GM21528 (cell line): ENCODE data around the gene DNAH9.

Source experiments
- ATAC-seq: cut with Tn5 transposase; IDR thresholded peaks from one replicate; pipeline ENCODE4 v1.9.1; 2021; ENCODE audit warnings: mild to moderate bottlenecking, moderate library complexity; ENCODE audit not compliant: unreplicated experiment, low FRiP score

DNAH9 gene

GRCh38 chr17:11738151-11738550 lies 139.9 kb downstream of the DNAH9 start:
- no peak for ATAC-seq

GRCh38 chr17:11739351-11739750 lies 141.1 kb downstream of the DNAH9 start:
- no peak for ATAC-seq

DNA sequence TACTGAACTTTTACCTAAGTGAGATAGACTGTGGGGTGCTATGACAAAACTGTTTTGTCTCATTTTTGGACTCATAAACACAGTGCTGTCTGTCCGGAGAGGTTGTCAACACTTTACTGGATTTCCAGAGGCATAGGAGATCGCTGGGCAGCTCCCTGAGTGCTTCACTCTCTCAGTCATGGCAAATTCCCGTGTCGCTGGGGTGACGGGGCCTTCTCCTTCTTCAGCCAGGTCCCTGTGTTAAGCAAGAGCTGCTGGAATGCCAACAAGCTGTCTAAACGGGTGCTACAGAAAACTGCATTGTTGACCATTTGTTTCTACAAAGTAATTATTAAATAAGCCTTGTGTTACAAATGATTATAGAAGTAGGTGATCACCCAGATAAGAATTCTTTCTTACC lies 141.6 kb downstream of the DNAH9 start:
- no peak for ATAC-seq

DNA sequence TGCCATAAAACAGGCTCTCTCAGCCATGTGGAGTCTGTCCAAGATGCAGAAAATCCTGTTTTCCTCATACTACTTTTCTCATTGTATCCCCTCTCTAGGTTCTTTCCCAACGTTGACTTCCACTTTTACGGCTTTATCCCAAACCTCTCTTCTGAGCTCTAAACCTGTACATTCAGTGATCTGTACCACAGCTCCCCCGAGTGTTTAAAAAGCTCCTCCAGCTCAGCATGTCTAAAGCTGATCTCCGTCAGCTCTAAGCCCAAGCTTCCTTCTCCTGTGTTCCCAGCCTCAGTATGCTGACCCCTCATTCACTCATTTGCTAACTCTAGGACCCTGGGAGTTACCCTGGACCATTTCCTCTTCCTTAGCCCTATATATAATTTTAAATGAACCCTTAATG lies 144.6 kb downstream of the DNAH9 start:
- no peak for ATAC-seq

DNA sequence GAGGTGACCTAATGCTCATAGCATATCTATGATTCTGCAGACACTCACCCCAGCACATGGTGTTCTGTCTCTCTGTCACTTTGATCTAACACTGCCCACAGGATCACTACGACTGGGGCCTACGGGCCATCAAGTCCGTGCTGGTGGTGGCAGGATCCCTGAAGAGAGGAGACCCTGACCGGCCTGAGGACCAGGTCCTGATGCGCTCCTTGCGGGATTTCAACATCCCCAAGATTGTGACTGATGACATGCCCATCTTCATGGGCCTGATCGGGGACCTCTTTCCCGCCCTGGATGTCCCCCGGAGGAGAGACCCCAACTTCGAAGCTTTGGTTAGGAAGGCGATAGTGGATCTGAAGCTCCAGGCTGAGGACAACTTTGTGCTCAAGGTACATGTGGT lies 146.4 kb downstream of the DNAH9 start:
- no peak for ATAC-seq

- no peak for ATAC-seq
Measured at GRCh38 chr17:11747441-11747840, 149.2 kb downstream of the DNAH9 start.

- ATAC-seq, result no peak
Measured at GRCh38 chr17:11757815-11758214, 159.5 kb downstream of the DNAH9 start.

GRCh38 chr17:11768106-11768505 lies 169.8 kb downstream of the DNAH9 start:
- no peak for ATAC-seq

GRCh38 chr17:11768981-11769380 lies 170.7 kb downstream of the DNAH9 start:
- ATAC-seq, result no peak

DNA sequence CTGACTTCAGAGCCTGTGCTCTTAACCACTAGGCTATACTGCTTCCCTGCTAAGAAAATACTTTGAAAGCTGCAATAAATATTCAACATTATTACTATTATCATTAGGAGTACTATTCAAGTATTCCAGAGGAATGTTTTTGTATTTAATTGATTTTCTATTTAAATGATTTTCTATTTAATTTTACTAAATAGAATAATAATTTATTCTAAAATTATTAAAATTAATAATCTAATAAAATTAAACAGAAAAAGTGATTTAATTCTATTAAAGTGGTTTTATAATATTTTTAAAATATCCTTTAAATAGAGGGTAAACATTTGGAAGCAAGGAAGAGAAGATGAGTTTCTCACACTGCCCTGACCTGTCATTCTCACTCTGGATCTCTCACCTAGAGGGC lies 173.8 kb downstream of the DNAH9 start:
- no peak for ATAC-seq

DNA sequence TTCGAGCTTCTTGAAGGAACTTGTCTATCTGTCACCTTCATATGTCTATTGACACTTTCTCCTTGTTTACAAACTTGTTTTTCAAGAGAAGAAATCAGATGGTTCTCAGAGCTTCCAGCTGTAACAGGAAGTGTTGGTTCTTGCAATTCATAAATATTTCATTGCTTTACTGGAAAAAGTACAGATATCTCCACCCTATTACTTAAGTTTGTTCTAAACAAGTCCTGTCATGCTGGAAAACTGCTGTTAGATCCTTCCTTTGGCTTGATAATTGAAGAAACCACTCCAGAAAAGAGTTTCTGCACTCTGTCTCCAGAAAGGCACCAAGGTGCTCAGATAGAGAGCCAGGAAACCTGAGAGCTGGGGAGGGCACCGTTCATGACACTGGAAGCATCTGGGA lies 181.6 kb downstream of the DNAH9 start:
- no peak for ATAC-seq

DNA sequence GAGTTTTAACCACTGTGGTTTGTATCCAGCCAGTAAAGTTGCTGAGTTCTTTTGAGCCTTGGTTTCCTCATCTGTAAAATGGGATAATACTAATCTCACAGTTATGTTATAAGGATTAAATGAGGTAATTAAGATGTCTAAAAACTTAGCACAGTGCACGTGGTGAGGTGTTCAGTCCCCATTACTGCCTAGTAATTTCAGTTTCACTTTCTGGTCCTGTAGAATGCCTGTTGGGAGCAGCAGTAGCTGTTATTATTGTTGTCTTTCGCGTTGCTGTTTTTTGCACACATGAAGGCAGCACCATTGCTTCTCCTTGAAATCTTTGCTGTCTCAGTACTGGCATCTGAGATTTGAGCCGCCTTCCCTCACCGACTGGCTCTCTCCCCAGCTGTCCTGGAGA lies 182.4 kb downstream of the DNAH9 start:
- no peak for ATAC-seq

GRCh38 chr17:11786711-11787438 lies 188.6 kb downstream of the DNAH9 start:
- ATAC-seq, result no peak

DNA sequence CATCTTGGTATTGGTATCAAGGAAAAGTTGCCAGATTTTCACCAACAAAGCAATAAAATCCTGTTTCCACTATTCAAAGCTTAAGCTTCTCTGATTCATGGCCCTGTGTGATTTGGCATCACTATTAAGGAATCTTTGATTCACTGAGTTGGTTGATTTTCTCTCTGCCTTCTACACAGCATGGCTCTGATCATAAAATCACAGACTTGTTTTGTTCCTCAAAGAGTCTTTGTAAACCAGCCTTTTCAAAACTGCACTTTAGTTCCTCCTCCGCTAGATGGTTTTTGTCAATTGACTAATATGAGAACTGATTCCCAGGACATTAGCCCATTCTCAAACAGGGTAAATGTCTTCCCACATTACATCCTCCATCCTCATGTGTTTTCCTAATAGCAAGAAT lies 197.6 kb downstream of the DNAH9 start:
- ATAC-seq, result no peak

DNA sequence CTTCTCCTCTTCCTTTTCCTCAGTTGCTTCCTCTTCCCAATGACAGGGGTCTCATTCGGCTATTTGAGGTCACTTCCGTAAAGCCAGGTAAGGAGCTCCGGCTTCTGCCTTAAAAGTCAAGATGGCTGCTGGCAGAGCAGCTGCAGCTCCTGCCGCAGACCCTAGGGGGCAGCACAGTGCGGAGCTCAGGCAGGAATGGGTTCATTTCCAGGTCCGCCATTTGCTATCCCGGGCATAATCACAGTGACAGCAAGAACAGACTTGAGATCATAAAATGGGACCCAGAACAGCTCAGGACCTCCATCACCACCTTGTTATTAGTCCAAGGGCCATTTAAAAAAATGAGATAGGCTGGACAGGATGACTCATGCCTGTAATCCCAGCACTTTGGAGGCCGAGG lies 199.5 kb downstream of the DNAH9 start:
- no peak for ATAC-seq

DNA sequence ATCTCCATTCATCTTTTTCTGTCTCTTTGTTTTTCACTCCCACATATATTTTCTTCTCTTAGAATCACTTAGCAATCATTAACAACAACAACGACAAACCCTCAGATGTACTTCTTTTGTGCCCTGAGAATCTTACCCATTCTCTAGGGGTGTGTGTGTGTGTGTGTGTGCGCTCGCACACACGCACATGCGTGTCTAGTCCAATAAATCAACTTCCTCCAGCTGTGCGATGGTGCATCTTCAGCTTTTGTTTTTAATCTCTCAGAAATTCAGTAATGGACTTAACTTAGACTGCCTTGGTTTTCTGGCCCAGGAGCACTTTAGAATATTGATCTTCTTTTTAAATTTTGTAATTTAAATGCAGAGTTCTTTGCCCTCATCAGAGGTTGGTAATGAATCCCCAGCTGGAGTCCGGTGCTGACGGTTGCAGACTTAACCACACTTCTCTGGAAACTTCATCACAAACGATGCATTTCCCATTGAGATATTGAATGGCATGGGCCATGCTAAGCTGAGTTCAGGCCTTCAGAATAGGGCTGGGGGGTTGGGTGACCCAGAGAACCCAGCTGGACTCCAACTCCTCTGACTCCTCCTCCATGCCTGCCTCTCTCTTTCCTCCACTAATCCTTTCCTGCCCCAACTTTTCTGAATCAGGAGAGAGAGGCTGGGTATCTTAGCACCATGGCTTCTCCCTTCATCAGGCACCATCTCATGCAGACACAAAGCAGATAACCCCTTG lies 205.1 kb downstream of the DNAH9 start:
- ATAC-seq, result no peak

GRCh38 chr17:11805138-11805537 lies 206.9 kb downstream of the DNAH9 start:
- no peak for ATAC-seq

- ATAC-seq, result no peak
Measured at GRCh38 chr17:11805952-11806351, 207.7 kb downstream of the DNAH9 start.

DNA sequence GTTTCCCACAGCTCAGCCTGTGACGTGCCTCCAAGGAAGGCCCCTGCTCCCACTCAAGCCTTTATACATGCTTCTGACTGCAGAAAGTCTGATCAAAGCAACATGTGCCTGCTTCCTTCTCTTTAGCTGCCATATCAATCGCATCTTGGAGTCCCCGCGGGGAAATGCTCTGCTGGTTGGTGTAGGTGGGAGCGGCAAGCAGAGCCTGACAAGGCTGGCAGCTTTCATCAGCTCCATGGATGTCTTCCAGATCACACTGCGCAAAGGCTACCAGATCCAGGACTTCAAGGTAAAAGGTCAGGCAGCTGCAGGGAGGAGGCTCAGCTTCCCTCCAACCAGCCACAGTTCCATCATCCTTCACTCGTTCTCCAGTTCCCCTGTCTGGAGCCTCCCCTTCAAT lies 209.3 kb downstream of the DNAH9 start:
- no peak for ATAC-seq

GRCh38 chr17:11813278-11813677 lies 215.0 kb downstream of the DNAH9 start:
- ATAC-seq, result no peak

DNA sequence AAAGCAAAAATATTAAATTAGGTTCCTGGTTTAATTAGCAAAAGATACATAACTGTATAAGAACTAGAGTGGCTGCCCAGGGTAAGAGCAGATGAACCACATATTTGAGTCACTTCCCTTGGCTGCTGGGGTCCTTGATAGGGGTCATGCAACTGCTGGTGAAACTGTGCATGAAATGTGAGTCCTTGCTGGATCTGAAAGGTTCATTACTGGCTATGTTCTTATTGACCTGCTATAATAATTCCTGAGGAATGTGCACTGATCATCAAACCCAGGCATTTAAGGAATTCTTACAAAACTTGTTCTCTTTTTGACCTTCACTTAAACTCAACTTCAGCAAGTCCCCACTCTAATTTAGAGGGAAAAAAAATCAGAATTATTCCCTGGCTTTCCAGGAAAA lies 215.6 kb downstream of the DNAH9 start:
- no peak for ATAC-seq

DNA sequence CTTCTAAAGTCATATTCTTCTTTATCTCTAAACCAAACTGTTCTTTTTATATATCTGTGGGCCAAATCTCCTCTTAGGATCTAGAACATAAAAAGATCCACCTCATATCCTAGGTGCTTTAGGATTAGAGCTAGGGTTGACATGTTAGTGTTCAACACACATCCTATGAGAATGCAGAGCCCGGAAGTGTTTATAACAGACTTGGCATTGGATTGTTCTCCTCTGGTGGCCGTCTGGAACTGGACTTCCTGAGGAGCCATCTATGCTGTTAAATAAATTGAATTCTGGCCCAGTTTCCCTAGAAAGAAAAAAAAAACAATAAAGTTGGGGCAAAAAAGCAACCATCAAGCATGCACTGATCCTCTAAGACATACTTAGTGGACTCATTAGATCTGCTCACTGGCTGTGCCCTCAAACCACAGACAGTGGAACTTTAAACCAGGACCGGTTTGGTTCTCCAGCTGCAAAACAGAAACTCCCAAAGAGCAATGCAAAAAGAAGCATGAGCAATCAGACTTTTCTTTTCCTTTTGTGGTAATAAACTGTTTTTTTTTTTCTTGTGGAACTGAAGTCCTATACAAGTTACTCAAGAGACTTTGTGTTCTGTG lies 216.5 kb downstream of the DNAH9 start:
- no peak for ATAC-seq
